Measurements from ENCODE around the gene CNN3. TPM values are rescaled to one million over a fixed set of nuclear protein-coding genes. Genes with fewer than 3 reads are reported as not detected.

CNN3 gene
- total RNA-seq, 3 donors from 2014 or later = 61.3 to 165 (median 129) TPM

DNA sequence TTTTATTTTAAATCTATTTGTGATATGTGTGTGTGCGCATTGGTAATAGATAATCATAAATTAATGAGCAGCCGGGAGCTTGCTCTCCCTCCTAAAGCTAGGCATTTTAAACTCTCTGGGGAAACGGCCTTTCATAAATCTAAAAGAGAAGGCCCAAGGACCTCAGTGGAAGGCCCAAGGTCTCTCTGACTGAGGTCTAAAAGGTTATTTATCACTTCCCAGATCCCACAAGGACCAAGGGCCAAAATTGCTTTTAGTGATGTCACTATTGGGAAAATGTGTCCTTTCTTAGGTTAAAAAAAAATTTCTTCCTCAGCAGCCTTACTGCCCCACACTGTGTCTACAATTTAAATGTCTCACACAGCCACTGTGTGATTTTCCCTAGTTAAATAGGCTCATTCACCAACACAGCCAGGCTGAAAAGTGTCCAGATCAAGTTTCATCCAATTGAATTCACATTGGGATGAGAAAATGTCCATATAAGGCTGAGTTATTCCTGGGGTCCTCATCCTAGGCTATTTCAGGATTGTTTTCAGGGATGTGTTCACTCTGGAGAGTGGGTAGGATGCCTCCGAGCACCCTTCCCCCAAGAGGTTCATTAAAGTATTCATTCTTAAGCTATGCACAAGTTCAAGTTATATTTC, 60.6 kb downstream of the CNN3 start:
- H3K4me3 ChIP-seq = no peak overlapping the region
- intact Hi-C loops (cut with DNase I, micrococcal nuclease) = no loop called here
- no peaks in the 10 kb centered on the region for H3K9me3 ChIP-seq
- no peak for ATAC-seq
- TF ChIP-seq, protein P1, sequence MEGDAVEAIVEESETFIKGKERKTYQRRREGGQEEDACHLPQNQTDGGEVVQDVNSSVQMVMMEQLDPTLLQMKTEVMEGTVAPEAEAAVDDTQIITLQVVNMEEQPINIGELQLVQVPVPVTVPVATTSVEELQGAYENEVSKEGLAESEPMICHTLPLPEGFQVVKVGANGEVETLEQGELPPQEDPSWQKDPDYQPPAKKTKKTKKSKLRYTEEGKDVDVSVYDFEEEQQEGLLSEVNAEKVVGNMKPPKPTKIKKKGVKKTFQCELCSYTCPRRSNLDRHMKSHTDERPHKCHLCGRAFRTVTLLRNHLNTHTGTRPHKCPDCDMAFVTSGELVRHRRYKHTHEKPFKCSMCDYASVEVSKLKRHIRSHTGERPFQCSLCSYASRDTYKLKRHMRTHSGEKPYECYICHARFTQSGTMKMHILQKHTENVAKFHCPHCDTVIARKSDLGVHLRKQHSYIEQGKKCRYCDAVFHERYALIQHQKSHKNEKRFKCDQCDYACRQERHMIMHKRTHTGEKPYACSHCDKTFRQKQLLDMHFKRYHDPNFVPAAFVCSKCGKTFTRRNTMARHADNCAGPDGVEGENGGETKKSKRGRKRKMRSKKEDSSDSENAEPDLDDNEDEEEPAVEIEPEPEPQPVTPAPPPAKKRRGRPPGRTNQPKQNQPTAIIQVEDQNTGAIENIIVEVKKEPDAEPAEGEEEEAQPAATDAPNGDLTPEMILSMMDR (IDR thresholded peaks at IDR 0.05) = no peak
- DNase-seq = no peak
- H3K4me1 ChIP-seq (ENCODE audit: low read depth) = no peaks in the 10 kb centered on the region
- H3K36me3 ChIP-seq (ENCODE audit: low read depth) = no peaks in the 10 kb centered on the region

DNA sequence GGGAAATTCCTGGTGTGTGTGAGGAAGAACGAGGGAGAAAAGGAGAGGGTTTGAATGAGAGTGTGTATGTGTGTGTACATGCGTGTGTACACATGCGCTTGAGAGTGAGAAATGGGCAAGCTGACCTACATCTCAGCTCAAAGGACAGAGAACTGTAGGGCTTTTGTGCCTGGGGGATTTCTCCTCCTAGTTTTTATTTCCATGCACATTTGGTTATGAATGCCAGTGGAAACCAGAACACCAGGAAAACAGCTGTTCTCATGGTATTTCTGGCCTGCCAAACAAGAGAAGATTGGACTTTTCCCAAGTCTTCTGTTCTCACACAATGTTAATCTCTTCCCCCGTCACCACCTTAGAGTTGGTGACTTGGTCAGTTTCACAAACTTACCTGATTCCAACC, 61.5 kb downstream of the CNN3 start:
- TF ChIP-seq, protein P1 (IDR thresholded peaks at IDR 0.05) = no peak
- DNase-seq (no peak), ATAC-seq (no peak)
- Histone ChIP-seq H3K9me3 (no peaks in the 10 kb centered on the region), H3K36me3 (ENCODE audit: low read depth) (no peaks in the 10 kb centered on the region), H3K4me3 (no peak overlapping the region), H3K4me1 (ENCODE audit: low read depth) (no peaks in the 10 kb centered on the region)
- intact Hi-C loops (cut with DNase I, micrococcal nuclease) = no loop called here

DNA sequence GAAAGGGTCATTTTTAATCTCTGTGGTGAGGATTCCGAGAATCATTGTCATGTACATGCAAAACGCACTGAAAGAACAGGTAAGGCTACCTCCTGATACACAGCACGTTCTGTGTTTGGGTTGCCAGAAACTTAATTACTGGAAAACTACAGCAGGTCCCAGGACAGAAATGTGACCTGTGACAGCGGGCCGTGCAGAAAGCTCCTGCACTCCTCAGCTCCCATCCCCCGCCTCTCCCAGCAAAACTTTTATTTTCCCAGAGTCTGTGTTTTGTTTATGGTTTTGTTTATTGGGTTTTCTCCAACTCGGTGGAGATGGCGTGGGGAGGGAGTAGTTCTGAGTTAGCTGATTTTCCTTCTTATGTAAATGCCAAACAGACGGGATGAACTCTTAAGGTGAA, 62.1 kb downstream of the CNN3 start:
- no peaks in the 10 kb centered on the region for H3K9me3 ChIP-seq
- DNase-seq (no peak), ATAC-seq (no peak)
- no peak overlapping the region for H3K4me3 ChIP-seq
- TF ChIP-seq, protein P1 (IDR thresholded peaks at IDR 0.05) = no peak
- H3K4me1 ChIP-seq (ENCODE audit: low read depth) = no peaks in the 10 kb centered on the region
- H3K36me3 ChIP-seq (ENCODE audit: low read depth) = no peaks in the 10 kb centered on the region
- intact Hi-C loops (cut with DNase I, micrococcal nuclease) = loop anchor here in 1 of 2 donors (5.0 kb wide), 1 partner anchor 62 kb away; the partner anchor contains the start of gene CNN3

DNA sequence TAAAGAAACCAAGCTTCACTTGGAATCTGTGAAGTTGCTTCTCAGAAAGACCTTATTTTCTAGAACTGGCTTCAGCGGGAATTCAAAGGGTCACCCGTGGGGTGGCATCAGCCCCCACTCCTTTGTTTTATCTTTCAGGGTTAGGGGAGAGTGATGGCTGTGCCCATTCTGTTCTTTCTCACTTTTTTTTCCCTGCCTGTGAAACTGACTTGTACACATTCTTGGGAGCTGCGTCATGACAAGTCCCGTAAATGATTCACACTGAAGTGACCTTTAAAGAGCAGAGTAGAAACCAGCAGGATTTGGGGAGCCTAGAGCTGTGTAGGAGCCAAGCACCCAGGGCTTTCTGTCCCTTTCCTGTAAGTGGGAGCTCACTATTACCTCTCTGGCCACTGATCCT, 63.0 kb downstream of the CNN3 start:
- TF ChIP-seq, protein P1 (IDR thresholded peaks at IDR 0.05) = no peak
- no peaks in the 10 kb centered on the region for H3K9me3 ChIP-seq
- DNase-seq (peak in 1 of 3 donors; percentile 33), ATAC-seq (peak; percentile 76)
- H3K4me1 ChIP-seq (ENCODE audit: low read depth) = no peaks in the 10 kb centered on the region
- H3K4me3 ChIP-seq = no peak overlapping the region
- H3K36me3 ChIP-seq (ENCODE audit: low read depth) = no peaks in the 10 kb centered on the region
- intact Hi-C loops (cut with DNase I, micrococcal nuclease) = loop anchor here in 1 of 2 donors (5.0 kb wide), 1 partner anchor 63 kb away; the partner anchor contains the start of gene CNN3

DNA sequence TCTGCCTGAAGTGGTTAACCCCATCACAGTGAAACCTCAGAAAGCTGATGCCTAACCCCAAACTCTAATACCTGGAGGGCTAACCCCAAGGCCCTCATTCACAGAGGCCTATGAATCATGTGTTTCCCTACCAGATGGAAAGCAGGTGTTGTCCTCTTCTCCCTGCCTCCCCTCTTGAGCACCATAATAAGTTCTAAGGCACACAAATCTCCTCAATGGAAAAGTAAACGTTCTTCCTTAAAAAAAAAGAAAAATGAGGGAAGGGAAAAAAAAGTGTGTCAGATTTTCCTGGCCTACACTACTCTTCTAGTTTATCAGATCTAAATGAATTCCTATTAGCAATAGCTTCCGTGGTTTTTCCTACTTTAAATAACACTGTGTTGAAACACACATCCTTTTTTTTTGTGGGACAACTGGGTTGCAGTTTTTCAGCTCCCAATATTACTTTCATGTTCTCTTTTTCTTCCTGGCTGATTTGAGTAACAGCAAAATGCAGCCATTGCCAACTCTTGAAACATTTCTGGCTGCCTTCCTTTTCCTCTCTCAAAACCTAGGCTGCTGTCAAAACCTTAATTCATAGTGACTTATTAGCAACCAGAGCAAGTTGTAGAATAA, 63.5 kb downstream of the CNN3 start:
- DNase-seq (no peak), ATAC-seq (peak; percentile 20)
- intact Hi-C loops (cut with DNase I, micrococcal nuclease) = loop anchor here in 1 of 2 donors (5.0 kb wide), 1 partner anchor 64 kb away; the partner anchor contains the start of gene CNN3
- no peak overlapping the region for H3K4me3 ChIP-seq
- TF ChIP-seq, protein P1 (IDR thresholded peaks at IDR 0.05) = no peak
- no peaks in the 10 kb centered on the region for H3K9me3 ChIP-seq
- no peaks in the 10 kb centered on the region for H3K36me3 ChIP-seq (ENCODE audit: low read depth)
- H3K4me1 ChIP-seq (ENCODE audit: low read depth) = no peaks in the 10 kb centered on the region
